Astrocyte (in vitro differentiated cells and primary cell): ENCODE data around the gene MIOX. TPM values are rescaled to one million over a fixed set of nuclear protein-coding genes. Genes with fewer than 3 reads are reported as not detected.
A peak's percentile ranks its signal among the peaks of the same experiment; 100 is the strongest.

Experiments
- DNase-seq: peaks from one replicate; pipeline ENCODE4 v3.0.0-alpha.2; 2010; ENCODE audit warnings: low read depth
- FAIRE-seq: peaks from 2 replicates; lab custom pipeline; 2011; peaks lifted over from hg19 to GRCh38; lab: Jason Lieb, UNC
- H2AFZ ChIP-seq: 2 replicates; pipeline ENCODE4 v1.6.0; 2012; ENCODE audit warnings: low read depth, low read length, inconsistent platforms
- H3K27ac ChIP-seq: 2 replicates; pipeline ENCODE4 v1.5.1; 2011; ENCODE audit warnings: low read depth, low read length, inconsistent platforms
- H3K27me3 ChIP-seq: 2 replicates; pipeline ENCODE4 v1.6.0; 2011; ENCODE audit warnings: low read length, inconsistent platforms; ENCODE audit not compliant: insufficient read depth
- H3K36me3 ChIP-seq: 2 replicates; pipeline ENCODE4 v1.5.1; 2011; ENCODE audit warnings: low read length, inconsistent platforms; ENCODE audit not compliant: insufficient read depth
- H3K4me1 ChIP-seq: 2 replicates; pipeline ENCODE4 v1.5.1; 2011; ENCODE audit warnings: low read length, inconsistent platforms; ENCODE audit not compliant: insufficient read depth
- H3K4me2 ChIP-seq: 2 replicates; pipeline ENCODE4 v1.6.0; 2012; ENCODE audit warnings: low read length, inconsistent platforms
- H3K4me3 ChIP-seq: 2 replicates; pipeline ENCODE4 v1.5.1; 2011; ENCODE audit warnings: low read depth, mild to moderate bottlenecking, low read length, inconsistent platforms; ENCODE audit not compliant: insufficient read depth
- H3K79me2 ChIP-seq: 2 replicates; pipeline ENCODE4 v1.6.0; 2012; ENCODE audit warnings: mild to moderate bottlenecking, low read length, inconsistent platforms; ENCODE audit not compliant: insufficient read depth
- H3K9ac ChIP-seq: 2 replicates; pipeline ENCODE4 v1.6.0; 2012; ENCODE audit warnings: mild to moderate bottlenecking, low read length, inconsistent platforms
- H3K9me3 ChIP-seq: 2 replicates; pipeline ENCODE4 v1.5.1; 2012; ENCODE audit warnings: low read depth, mild to moderate bottlenecking, low read length, inconsistent platforms; ENCODE audit not compliant: insufficient read depth
- H4K20me1 ChIP-seq: 2 replicates; pipeline ENCODE4 v1.6.0; 2012; ENCODE audit warnings: low read length, inconsistent platforms; ENCODE audit not compliant: insufficient read depth
- H3K27ac Mint-ChIP-seq: one replicate; pipeline ENCODE4 v1.8.0; 2021; ENCODE audit warnings: mild to moderate bottlenecking, mixed read lengths; ENCODE audit not compliant: unreplicated experiment
- H3K27me3 Mint-ChIP-seq: one replicate; pipeline ENCODE4 v1.8.0; 2021; ENCODE audit warnings: low read depth, mixed read lengths; ENCODE audit not compliant: unreplicated experiment
- H3K36me3 Mint-ChIP-seq: one replicate; pipeline ENCODE4 v1.8.0; 2021; ENCODE audit warnings: low read depth, mixed read lengths; ENCODE audit not compliant: unreplicated experiment
- H3K4me1 Mint-ChIP-seq: one replicate; pipeline ENCODE4 v1.8.0; 2021; ENCODE audit warnings: low read depth, mixed read lengths; ENCODE audit not compliant: unreplicated experiment
- H3K4me3 Mint-ChIP-seq: one replicate; pipeline ENCODE4 v1.8.0; 2021; ENCODE audit warnings: mild to moderate bottlenecking, moderate library complexity, mixed read lengths; ENCODE audit not compliant: unreplicated experiment
- H3K9me3 Mint-ChIP-seq: one replicate; pipeline ENCODE4 v1.8.0; 2021; ENCODE audit warnings: mild to moderate bottlenecking, mixed read lengths; ENCODE audit not compliant: unreplicated experiment
- EZH2 ChIP-seq: IDR thresholded peaks from 2 replicates; pipeline ENCODE4 v1.6.1; 2012; ENCODE audit warnings: mild to moderate bottlenecking, low read length, inconsistent platforms; ENCODE audit not compliant: insufficient read depth
- total RNA-seq: library from RNA; stranded (reverse); gene quantifications from 2 replicates; pipeline ENCODE4 v1.2.1, GENCODE V29; 2021
- TF ChIP-seq, protein P1 (sequence below): IDR thresholded peaks from 2 replicates; pipeline ENCODE4 v1.5.1; 2011; ENCODE audit warnings: low read depth, mild to moderate bottlenecking, inconsistent platforms, low read length, moderate library complexity; ENCODE audit not compliant: insufficient read depth

Gene MIOX
- total RNA-seq, 1 donor from 2014 or later: 0.91 TPM

DNA sequence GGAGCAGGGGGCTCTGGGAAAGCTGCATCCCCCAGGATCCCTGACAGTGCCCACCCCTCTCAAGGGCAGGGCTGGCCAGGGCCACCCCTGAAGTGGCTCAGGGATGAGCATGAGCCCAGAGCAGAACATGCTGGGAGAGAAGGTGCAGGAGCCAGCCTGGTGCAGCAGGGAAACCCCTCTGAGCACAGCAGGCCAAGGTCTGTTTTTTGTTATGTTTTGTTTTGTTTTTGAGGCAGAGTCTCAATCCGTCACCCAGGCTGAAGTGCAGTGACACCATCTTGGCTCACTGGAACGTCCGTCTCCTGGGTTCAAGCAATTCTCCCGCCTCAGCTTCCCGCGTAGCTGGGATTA is 11.0 kb upstream of the MIOX start:
- H3K27ac ChIP-seq: no peak overlapping the region
- DNase-seq (no peak), FAIRE-seq (no peak)
- no peaks in the 10 kb centered on the region for H3K9me3 ChIP-seq
- H3K36me3 Mint-ChIP-seq: peaks cover 7% of the 10 kb centered on the region
- no peak for TF ChIP-seq EZH2
- peaks cover 12% of the 10 kb centered on the region for H3K4me1 Mint-ChIP-seq
- H3K36me3 ChIP-seq: no peaks in the 10 kb centered on the region
- peaks cover 37% of the 10 kb centered on the region for H3K79me2 ChIP-seq
- H3K4me2 ChIP-seq: peak overlapping the region; percentile 93
- no peak overlapping the region for H3K27ac Mint-ChIP-seq
- peaks cover 3% of the 10 kb centered on the region for H3K9me3 Mint-ChIP-seq
- H3K4me3 Mint-ChIP-seq: peak overlapping the region; percentile 69
- H2AFZ ChIP-seq: peak overlapping the region; percentile 88
- peaks cover 20% of the 10 kb centered on the region for H3K4me1 ChIP-seq
- peaks cover 6% of the 10 kb centered on the region for H3K27me3 ChIP-seq
- peaks cover 27% of the 10 kb centered on the region for H3K27me3 Mint-ChIP-seq
- peak overlapping the region; percentile 88 for H3K9ac ChIP-seq
- H4K20me1 ChIP-seq: peaks cover 36% of the 10 kb centered on the region
- H3K4me3 ChIP-seq: peak overlapping the region; percentile 63

GRCh38 chr22:50476868-50477267 is 9.8 kb upstream of the MIOX start:
- peaks cover 12% of the 10 kb centered on the region for H3K27me3 ChIP-seq
- H2AFZ ChIP-seq: no peak overlapping the region
- no peak overlapping the region for H3K27ac ChIP-seq
- H3K4me2 ChIP-seq: no peak overlapping the region
- DNase-seq (no peak), FAIRE-seq (no peak)
- H4K20me1 ChIP-seq: peaks cover 24% of the 10 kb centered on the region
- Mint-ChIP-seq H3K27ac (no peak overlapping the region), H3K27me3 (peaks cover 28% of the 10 kb centered on the region), H3K4me3 (peak overlapping the region; percentile 74), H3K36me3 (peaks cover 7% of the 10 kb centered on the region), H3K9me3 (peaks cover 3% of the 10 kb centered on the region), H3K4me1 (peaks cover 11% of the 10 kb centered on the region)
- no peak overlapping the region for H3K4me3 ChIP-seq
- peaks cover 18% of the 10 kb centered on the region for H3K4me1 ChIP-seq
- H3K79me2 ChIP-seq: peaks cover 25% of the 10 kb centered on the region
- no peaks in the 10 kb centered on the region for H3K9me3 ChIP-seq
- H3K36me3 ChIP-seq: no peaks in the 10 kb centered on the region
- no peak overlapping the region for H3K9ac ChIP-seq
- TF ChIP-seq, protein P1, sequence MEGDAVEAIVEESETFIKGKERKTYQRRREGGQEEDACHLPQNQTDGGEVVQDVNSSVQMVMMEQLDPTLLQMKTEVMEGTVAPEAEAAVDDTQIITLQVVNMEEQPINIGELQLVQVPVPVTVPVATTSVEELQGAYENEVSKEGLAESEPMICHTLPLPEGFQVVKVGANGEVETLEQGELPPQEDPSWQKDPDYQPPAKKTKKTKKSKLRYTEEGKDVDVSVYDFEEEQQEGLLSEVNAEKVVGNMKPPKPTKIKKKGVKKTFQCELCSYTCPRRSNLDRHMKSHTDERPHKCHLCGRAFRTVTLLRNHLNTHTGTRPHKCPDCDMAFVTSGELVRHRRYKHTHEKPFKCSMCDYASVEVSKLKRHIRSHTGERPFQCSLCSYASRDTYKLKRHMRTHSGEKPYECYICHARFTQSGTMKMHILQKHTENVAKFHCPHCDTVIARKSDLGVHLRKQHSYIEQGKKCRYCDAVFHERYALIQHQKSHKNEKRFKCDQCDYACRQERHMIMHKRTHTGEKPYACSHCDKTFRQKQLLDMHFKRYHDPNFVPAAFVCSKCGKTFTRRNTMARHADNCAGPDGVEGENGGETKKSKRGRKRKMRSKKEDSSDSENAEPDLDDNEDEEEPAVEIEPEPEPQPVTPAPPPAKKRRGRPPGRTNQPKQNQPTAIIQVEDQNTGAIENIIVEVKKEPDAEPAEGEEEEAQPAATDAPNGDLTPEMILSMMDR: no peak
- no peak for TF ChIP-seq EZH2

DNA sequence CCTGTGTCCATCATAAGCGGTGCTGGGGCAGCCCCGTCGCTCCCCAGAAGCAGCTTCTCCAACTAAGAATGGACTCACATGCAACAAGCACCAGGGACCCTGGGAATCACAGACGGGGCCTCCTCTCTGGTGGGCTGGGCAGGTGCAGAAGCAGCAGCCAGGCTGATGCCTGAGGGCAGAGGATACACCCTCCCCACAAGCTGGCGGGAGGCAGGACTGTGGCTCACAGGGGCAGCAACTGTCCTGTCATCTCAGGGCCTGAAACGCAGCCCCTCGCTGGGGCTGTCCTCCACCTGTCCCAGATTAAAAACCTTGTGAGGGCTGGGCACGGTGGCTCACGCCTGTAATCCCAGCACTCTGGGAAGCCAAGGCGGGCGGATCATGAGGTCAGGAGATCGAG is 8.7 kb upstream of the MIOX start:
- H3K9ac ChIP-seq: no peak overlapping the region
- no peak overlapping the region for H3K27ac ChIP-seq
- no peaks in the 10 kb centered on the region for H3K36me3 ChIP-seq
- Mint-ChIP-seq H3K9me3 (peaks cover 3% of the 10 kb centered on the region), H3K27ac (no peak overlapping the region), H3K4me3 (peak overlapping the region; percentile 57), H3K27me3 (peaks cover 28% of the 10 kb centered on the region), H3K36me3 (peaks cover 5% of the 10 kb centered on the region), H3K4me1 (peaks cover 8% of the 10 kb centered on the region)
- no peak for FAIRE-seq
- TF ChIP-seq, protein P1: no peak
- TF ChIP-seq EZH2: no peak
- no peak overlapping the region for H3K4me3 ChIP-seq
- no peak overlapping the region for H3K4me2 ChIP-seq
- H4K20me1 ChIP-seq: peaks cover 13% of the 10 kb centered on the region
- DNase-seq: no peak
- H3K9me3 ChIP-seq: no peaks in the 10 kb centered on the region
- peaks cover 14% of the 10 kb centered on the region for H3K79me2 ChIP-seq
- peaks cover 17% of the 10 kb centered on the region for H3K4me1 ChIP-seq
- no peak overlapping the region for H2AFZ ChIP-seq
- H3K27me3 ChIP-seq: peaks cover 15% of the 10 kb centered on the region
